HG03095 (cell line): Measurements from ENCODE around the gene SH3BP4.

ENCODE experiments used
- ATAC-seq: cut with Tn5 transposase; IDR thresholded peaks from one replicate; pipeline ENCODE4 v1.9.1; 2021; ENCODE audit warnings: moderate library complexity; ENCODE audit not compliant: unreplicated experiment

The SH3BP4 gene

GRCh38 chr2:234997389-234997788, 45.6 kb downstream of the SH3BP4 start:
- ATAC-seq: no peak

GRCh38 chr2:234998404-234999211, 46.8 kb downstream of the SH3BP4 start:
- ATAC-seq: no peak

- ATAC-seq: no peak
These were observed 48.1 kb downstream of the SH3BP4 start for GRCh38 chr2:234999740-235000425.

- ATAC-seq: no peak
These were observed 48.8 kb downstream of the SH3BP4 start for GRCh38 chr2:235000426-235001236.

GRCh38 chr2:235001237-235002133, 49.7 kb downstream of the SH3BP4 start:
- no peak for ATAC-seq

GRCh38 chr2:235002198-235003095, 50.6 kb downstream of the SH3BP4 start:
- no peak for ATAC-seq

- no peak for ATAC-seq
These were observed 51.4 kb downstream of the SH3BP4 start for GRCh38 chr2:235003096-235003775.

- no peak for ATAC-seq
These were observed 52.6 kb downstream of the SH3BP4 start for GRCh38 chr2:235004329-235004903.

GRCh38 chr2:235005023-235005422, 53.2 kb downstream of the SH3BP4 start:
- ATAC-seq: no peak

GRCh38 chr2:235005603-235006259, 53.9 kb downstream of the SH3BP4 start:
- ATAC-seq: no peak

GRCh38 chr2:235006461-235006860, 54.6 kb downstream of the SH3BP4 start:
- ATAC-seq: no peak

GRCh38 chr2:235006986-235007385, 55.2 kb downstream of the SH3BP4 start:
- ATAC-seq: no peak

- no peak for ATAC-seq
These were observed 56.0 kb downstream of the SH3BP4 start for GRCh38 chr2:235007664-235008457.

GRCh38 chr2:235008584-235009044, 56.8 kb downstream of the SH3BP4 start:
- no peak for ATAC-seq

GRCh38 chr2:235009081-235009480, 57.3 kb downstream of the SH3BP4 start:
- ATAC-seq: no peak

GRCh38 chr2:235010117-235010714, 58.4 kb downstream of the SH3BP4 start:
- no peak for ATAC-seq

GRCh38 chr2:235011607-235011928, 59.8 kb downstream of the SH3BP4 start:
- no peak for ATAC-seq
